ENCODE measurements around the gene ATG10.

Gene ATG10

DNA sequence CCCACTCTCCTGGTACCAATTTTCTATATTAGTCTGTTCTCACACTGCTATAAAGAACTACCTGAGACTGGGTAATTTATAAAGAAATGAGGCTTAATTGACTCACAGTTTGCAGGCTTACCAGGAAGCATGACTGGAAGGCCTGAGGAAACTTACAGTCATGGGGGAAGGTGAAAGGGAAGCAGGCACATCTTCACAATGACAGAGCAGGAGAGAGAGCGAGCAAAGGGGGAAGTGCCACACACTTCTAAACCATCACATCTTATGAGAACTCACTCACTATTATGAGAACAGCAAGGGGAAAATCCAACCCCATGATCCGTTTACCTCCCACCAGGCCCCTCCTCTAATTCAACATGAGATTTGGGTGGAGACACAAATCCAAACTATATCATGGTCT lies 72.2 kb downstream of the ATG10 start:
- no peak for TF ChIP-seq CTCF (IDR thresholded peaks at IDR 0.05; ENCODE audit: extremely low read depth, missing control alignments)
- no peak for DNase-seq (ENCODE audit: low spot score)

GRCh38 chr5:82045554-82046275 lies 73.9 kb downstream of the ATG10 start:
- DNase-seq (ENCODE audit: low spot score): no peak
- TF ChIP-seq CTCF (IDR thresholded peaks at IDR 0.05; ENCODE audit: extremely low read depth, missing control alignments): no peak

DNA sequence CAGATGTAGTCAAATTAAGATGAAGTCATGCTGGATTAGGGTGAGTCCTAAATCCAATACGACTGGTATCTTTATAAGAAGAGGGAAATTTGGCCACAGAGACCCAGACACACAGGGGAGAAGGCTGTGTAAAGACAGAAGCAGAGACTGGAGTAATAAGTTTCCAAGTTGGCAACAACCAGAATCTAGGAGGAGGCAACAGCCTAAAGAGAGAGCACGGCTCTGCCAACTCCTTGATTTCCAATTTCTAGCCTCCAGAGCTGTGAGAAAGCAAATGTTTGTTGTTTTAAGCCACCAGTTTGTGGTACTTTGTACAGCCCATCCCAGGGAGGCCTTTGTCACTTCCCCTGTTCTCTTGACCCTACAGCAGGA lies 74.4 kb downstream of the ATG10 start:
- no peak for TF ChIP-seq CTCF (IDR thresholded peaks at IDR 0.05; ENCODE audit: extremely low read depth, missing control alignments)
- no peak for DNase-seq (ENCODE audit: low spot score)

- TF ChIP-seq CTCF (IDR thresholded peaks at IDR 0.05; ENCODE audit: extremely low read depth, missing control alignments): no peak
- DNase-seq (ENCODE audit: low spot score): no peak
Observed at GRCh38 chr5:82050955-82051354, 79.1 kb downstream of the ATG10 start.

DNA sequence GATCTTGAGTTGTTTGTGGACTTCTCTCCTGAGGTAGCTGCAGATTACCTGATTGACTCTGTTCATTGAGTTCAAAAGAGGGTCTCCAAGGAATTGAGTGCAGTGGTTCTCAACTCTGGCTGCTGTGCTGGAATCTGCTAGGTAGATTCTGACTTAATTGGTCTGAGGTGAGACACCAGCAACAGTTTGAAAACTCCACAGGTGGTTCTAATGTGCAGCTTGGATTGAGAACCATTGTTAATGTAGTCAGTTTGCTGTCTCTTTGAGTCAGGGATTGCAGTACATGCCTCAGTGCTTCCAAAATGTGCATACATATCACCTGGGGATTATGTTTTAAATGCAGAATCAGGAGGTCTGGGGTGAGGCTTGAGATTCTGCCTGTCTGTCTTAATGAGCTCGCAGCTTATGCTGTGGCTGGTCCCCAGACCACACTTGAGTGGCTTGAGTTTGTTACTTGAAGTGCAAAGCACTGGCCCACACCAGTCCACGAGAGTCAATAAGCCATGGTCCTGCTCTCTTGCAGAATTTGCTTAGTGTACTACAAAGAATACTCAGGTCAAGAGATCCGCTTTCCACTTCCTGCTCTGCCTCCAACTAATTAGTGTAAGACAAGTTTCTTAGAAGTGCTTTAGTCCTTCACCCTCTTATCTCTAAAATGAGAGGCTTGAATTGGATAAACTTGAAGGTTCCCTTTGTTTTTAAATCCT lies 82.3 kb downstream of the ATG10 start:
- TF ChIP-seq CTCF (IDR thresholded peaks at IDR 0.05; ENCODE audit: extremely low read depth, missing control alignments): no peak

GRCh38 chr5:82057051-82057450 lies 85.2 kb downstream of the ATG10 start:
- no peak for DNase-seq (ENCODE audit: low spot score)
- no peak for TF ChIP-seq CTCF (IDR thresholded peaks at IDR 0.05; ENCODE audit: extremely low read depth, missing control alignments)

More for the DNA sequence above, 82.3 kb downstream of the ATG10 start:
- no peak for DNase-seq (ENCODE audit: low spot score)

GRCh38 chr5:82058710-82059109 lies 86.9 kb downstream of the ATG10 start:
- DNase-seq (ENCODE audit: low spot score): peak; percentile 9
- TF ChIP-seq CTCF (IDR thresholded peaks at IDR 0.05; ENCODE audit: extremely low read depth, missing control alignments): no peak
